GM12891 (cell line): Measurements from ENCODE around the gene RYR3.

Source experiments
- DNase-seq: peaks from one replicate; pipeline ENCODE4 v3.0.0; 2011; ENCODE audit warnings: low spot score; ENCODE audit not compliant: insufficient read length
- FAIRE-seq: peaks from 2 replicates; lab custom pipeline; 2011; peaks lifted over from hg19 to GRCh38; lab: Jason Lieb, UNC
- PAX5 ChIP-seq: IDR thresholded peaks from 2 replicates; pipeline ENCODE4 v1.6.1; 2011; ENCODE audit warnings: low read length, moderate library complexity, mild to moderate bottlenecking; ENCODE audit not compliant: insufficient read depth, severe bottlenecking
- POLR2A ChIP-seq: IDR thresholded peaks from 2 replicates; pipeline ENCODE4 v1.6.1; 2011; ENCODE audit warnings: low read depth, low read length, control low read depth
- POLR2AphosphoS5 ChIP-seq: IDR thresholded peaks from 2 replicates; pipeline ENCODE4 v1.6.1; 2011; ENCODE audit warnings: low read depth, low read length, control low read depth
- POU2F2 ChIP-seq: IDR thresholded peaks from 2 replicates; pipeline ENCODE4 v1.6.1; 2011; ENCODE audit warnings: low read depth, mild to moderate bottlenecking, control low read depth, low read length, moderate library complexity
- SPI1 ChIP-seq: IDR thresholded peaks from 2 replicates; pipeline ENCODE4 v1.6.1; 2011; ENCODE audit warnings: low read depth, low read length, control low read depth
- TAF1 ChIP-seq: IDR thresholded peaks from 2 replicates; pipeline ENCODE4 v1.6.1; 2011; ENCODE audit warnings: low read depth, low read length, control low read depth

RYR3 gene

DNA sequence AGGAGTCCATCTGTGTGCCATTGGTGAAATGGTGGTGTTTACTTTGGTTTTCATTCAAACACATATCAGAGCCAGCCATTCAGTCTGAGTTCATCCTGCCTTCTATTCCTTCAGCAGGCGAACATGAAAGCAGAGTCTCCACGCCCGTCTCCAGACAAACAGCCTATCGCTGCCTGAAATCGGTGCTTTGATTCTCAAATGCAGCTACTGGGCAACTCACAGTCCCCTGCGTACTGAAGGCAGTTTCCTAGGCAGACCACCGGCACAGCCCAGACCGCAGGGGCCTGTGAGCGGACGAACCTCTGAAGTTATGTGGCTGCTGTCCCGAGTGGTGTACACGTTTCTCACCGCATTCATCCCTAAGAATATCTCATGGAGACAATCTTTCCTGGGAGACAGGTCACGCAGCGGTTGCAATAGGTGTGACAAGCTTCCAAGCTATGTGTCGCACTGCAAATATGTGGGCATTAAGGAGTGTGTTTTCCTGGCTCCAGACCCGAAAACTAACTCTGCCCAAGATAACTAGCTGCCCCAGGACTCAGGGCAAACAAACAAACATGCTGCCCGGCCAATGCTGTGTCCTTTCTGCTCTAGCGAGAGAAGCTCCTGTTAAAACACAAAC, 16.9 kb upstream of the RYR3 start:
- TF ChIP-seq TAF1 (no peak), PAX5 (no peak), POLR2A (no peak), POLR2AphosphoS5 (no peak), POU2F2 (no peak), SPI1 (no peak)

DNA sequence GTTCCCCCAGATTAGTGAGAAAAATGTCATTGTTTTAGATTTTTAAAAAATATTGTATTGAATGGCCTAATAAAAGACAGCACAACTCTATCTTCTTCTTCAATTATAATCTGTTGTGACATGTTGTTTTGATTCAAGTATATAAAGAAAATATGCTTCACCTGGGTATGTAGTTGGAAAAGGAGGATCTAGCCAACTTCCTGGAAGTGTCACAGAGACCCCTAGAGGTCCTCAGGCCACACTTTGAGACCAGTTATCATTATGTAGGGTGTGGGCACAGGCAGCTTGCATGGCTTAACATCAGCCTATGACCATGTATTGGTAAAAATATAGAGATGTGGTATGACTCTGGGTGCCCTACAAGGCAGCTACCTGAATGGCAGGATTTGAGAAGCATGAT, 14.7 kb upstream of the RYR3 start:
- DNase-seq, result no peak
- no peak for FAIRE-seq

More for the DNA sequence above, 16.9 kb upstream of the RYR3 start:
- FAIRE-seq (no peak), DNase-seq (no peak)

DNA sequence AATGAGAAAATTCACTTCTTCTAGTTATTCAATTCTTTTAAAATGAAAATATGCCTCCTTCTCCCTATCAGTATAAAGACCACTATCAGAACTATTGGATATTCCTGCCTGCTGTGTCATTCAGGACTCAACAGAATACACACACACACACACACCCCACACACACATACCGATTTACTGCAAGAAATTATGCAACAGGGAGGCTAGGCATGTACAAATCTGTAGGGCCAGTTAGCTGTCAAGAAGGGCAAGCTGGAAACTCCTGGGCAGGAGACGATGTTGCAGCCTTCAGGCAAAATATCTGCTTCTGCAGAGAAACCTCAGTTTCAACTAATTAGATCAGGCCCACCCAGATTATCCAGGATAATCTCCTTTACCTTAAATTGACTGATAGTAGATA, 13.9 kb upstream of the RYR3 start:
- TF ChIP-seq POLR2AphosphoS5, result no peak
- no peak for TF ChIP-seq PAX5
- TF ChIP-seq POLR2A, result no peak
- TF ChIP-seq SPI1, result no peak
- no peak for TF ChIP-seq TAF1
- no peak for TF ChIP-seq POU2F2
- no peak for FAIRE-seq
- no peak for DNase-seq

More for the DNA sequence above, 14.7 kb upstream of the RYR3 start:
- TF ChIP-seq POU2F2 (no peak), POLR2A (no peak), PAX5 (no peak), SPI1 (no peak), POLR2AphosphoS5 (no peak), TAF1 (no peak)

DNA sequence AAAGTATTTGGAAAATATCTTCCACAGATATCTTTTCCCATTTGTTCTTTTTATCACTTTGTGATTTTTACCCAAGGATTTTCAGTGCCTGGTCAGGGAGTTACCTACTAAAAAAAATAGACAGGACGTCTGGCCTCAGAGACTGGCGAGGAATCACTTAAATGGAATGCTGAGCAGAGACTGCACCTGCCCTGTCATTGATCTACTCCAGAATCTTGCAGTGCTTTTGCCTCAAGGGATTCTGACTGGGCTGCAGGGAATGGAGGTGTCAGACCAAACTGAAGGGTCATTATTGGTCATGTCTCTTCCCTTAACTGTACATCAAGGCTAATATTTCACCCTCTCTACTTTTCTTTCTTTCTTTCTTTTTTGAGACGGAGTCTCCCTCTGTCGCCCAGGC, 12.1 kb upstream of the RYR3 start:
- DNase-seq, result no peak
- TF ChIP-seq POU2F2 (no peak), POLR2A (no peak), TAF1 (no peak), SPI1 (no peak), POLR2AphosphoS5 (no peak), PAX5 (no peak)
- no peak for FAIRE-seq

DNA sequence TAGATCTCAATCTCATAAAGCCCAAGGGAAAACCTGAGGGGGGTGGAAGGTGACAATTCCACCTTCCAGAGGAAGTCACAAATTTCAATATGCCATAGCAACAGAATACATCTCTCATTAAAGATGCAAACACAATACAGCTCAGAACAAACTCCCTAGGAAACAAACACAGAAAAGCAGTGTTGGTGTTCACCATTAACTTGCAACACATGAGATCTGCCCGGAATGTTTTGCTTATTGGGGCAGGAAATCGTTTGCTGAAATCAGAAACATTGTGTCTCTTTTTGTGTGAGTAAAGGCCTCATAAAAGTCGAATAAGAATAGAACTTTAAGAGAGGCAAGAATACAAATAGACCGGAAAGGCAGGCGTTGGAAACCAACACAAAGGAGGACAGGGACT, 5.8 kb upstream of the RYR3 start:
- DNase-seq (no peak), FAIRE-seq (no peak)
- no peak for TF ChIP-seq SPI1
- no peak for TF ChIP-seq POLR2A
- no peak for TF ChIP-seq TAF1
- TF ChIP-seq POLR2AphosphoS5, result no peak
- no peak for TF ChIP-seq PAX5
- TF ChIP-seq POU2F2, result no peak

DNA sequence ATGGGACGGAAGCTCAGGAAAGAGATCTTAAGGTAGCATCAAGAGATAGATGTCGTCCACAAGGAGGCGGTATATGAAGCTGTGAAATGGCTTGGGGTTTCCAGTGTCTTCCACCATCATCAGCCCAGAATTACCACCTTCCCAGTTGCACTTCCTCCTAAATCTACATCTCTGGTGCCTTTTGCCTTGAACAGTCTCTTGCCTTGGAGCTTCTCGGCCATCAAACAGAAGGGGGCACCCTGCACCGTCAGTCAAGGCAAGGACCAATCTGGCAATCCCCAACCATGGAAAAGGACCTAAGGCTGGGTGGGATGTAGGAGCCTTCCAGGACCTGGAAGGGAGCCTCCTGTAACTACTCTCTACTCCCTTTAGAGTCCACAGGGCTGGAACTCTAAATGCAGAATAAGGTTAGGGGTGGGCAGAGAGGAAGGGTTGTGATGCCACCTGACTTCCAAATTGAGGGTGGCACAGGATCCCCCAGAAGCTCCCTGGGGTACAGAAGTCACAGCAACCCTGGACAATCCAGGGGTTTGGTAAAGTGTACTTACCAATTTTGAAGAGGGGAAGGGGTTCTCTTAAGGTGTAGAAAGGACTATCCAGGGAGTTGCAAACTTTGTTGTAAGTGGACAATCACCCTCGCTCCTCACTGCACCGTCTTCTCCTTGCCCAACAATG, 1.0 kb upstream of the RYR3 start:
- FAIRE-seq (peak; percentile 9), DNase-seq (no peak)
- TF ChIP-seq PAX5, result no peak
- TF ChIP-seq SPI1, result peak; percentile 69

DNA sequence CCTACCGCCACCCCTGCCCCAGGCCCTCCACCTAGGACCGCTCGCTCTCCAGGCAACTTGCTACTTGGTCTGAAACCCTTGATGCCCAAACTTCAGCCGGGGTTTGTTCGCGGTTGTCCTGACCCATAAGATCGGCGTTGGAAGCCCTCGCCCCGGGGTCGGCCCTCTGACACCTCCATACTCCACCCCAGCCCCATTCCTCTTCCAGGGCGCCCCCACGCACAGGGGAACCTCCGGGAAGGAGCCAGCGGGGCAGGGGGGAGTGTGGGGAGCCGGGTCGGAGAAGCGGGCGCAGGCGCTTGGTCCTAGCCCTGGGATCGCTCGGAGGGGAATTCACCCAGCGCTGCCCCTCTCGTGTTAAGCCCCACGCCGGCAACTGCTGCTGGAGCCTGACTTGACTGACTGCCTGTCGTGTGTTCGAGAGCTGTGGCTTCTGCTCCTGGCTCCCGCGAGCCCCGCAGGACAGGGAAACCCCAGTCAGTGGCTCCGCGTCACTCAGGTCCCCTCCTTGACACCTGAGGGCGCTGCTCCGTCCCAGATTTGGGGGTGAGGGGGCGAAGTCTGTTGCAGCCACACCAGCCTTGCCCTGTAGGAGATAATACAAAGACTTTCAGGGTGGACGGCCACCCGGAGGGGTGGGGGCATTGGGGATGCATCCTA, 675 bp downstream of the RYR3 start:
- TF ChIP-seq SPI1 (no peak), POLR2A (no peak)
- no peak for FAIRE-seq
- DNase-seq, result no peak

DNA sequence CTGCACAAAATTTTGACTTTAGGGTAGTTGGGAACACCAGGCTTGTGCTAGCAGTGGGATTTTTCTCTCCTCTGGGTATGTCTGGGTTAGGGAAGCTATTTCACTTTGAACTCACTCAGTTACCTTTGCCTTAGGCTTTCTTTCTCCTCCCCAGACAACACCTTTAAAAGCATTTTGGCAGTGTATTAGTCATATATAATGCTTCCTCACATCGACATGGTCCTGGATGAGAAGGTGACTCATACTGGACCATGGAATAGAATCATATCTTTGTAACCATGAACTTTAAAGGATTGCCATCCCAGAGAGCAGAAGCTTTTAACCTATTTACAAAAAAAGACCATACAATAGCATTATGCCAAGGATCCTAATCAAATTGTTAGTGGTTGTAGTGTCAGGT, 2.7 kb downstream of the RYR3 start:
- no peak for TF ChIP-seq POU2F2
- no peak for TF ChIP-seq SPI1
- no peak for TF ChIP-seq POLR2A
- TF ChIP-seq TAF1, result no peak
- no peak for TF ChIP-seq POLR2AphosphoS5
- no peak for TF ChIP-seq PAX5
- DNase-seq, result no peak
- FAIRE-seq, result no peak

DNA sequence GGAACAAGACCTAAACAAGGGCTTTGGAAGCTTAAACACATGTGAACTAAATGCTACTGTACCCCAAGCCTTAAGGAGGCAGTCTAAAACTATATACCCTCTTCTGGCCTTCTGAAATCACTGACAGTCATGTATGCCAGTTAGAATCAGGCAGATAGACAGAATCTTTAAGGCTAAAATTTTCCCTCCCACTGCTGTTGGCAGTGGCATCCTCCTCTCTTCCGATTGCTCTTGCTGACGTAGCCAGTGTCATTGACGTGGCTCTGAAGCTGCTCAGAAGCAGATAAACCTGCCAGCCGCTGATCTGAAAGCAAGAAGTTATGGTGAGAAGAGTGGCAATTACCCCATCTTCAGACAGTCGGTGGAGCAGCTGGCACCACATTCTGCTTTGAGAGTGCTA, 3.3 kb downstream of the RYR3 start:
- no peak for FAIRE-seq
- TF ChIP-seq PAX5, result no peak
- no peak for TF ChIP-seq POU2F2
- TF ChIP-seq POLR2A, result no peak
- no peak for TF ChIP-seq SPI1
- TF ChIP-seq POLR2AphosphoS5, result no peak
- TF ChIP-seq TAF1, result no peak
- no peak for DNase-seq

DNA sequence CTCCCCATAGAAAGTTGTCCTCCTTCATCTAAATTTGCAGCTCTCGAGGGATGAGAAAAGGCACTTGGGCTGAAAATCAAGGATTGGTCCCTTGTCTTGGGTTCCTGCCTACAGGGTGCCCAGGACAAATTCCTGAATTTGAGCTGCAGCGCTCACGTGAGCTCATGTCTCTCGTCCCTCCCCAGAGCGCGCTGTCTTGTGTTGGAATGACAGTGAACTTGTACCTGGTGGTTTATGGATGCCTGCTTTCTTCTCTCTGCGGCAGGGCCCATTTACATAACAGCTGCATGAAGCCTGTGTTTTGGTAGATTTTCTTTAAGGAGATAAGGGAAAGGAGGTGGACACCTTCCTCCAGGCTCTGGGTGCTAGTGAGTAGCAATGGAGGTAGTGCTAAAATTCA, 4.3 kb downstream of the RYR3 start:
- TF ChIP-seq SPI1 (no peak), POU2F2 (no peak), TAF1 (no peak), POLR2A (no peak), POLR2AphosphoS5 (no peak), PAX5 (no peak)
- FAIRE-seq (no peak), DNase-seq (no peak)
